Measurements from ENCODE around the gene COPS9.

The COPS9 gene

GRCh38 chr2:240165661-240166060 is 29.6 kb upstream of the COPS9 start:
- DNase-seq, result no peak

GRCh38 chr2:240165034-240165433 is 28.9 kb upstream of the COPS9 start:
- DNase-seq, result no peak

GRCh38 chr2:240164586-240164985 is 28.5 kb upstream of the COPS9 start:
- DNase-seq, result no peak

GRCh38 chr2:240163844-240164574 is 27.9 kb upstream of the COPS9 start:
- no peak for DNase-seq

GRCh38 chr2:240162939-240163714 is 27.0 kb upstream of the COPS9 start:
- no peak for DNase-seq

GRCh38 chr2:240162531-240162930 is 26.4 kb upstream of the COPS9 start:
- no peak for DNase-seq

GRCh38 chr2:240162032-240162431 is 25.9 kb upstream of the COPS9 start:
- DNase-seq, result no peak

- DNase-seq, result no peak
These were observed 25.1 kb upstream of the COPS9 start for GRCh38 chr2:240161087-240161750.

GRCh38 chr2:240160291-240161086 is 24.4 kb upstream of the COPS9 start:
- DNase-seq, result no peak

- DNase-seq, result no peak
These were observed 23.2 kb upstream of the COPS9 start for GRCh38 chr2:240159251-240159839.

GRCh38 chr2:240157147-240157470 is 21.0 kb upstream of the COPS9 start:
- DNase-seq, result no peak

GRCh38 chr2:240156435-240157146 is 20.5 kb upstream of the COPS9 start:
- no peak for DNase-seq

GRCh38 chr2:240155745-240156390 is 19.8 kb upstream of the COPS9 start:
- DNase-seq, result no peak

GRCh38 chr2:240155048-240155744 is 19.1 kb upstream of the COPS9 start:
- DNase-seq, result no peak

GRCh38 chr2:240154606-240155005 is 18.5 kb upstream of the COPS9 start:
- no peak for DNase-seq

- no peak for DNase-seq
These were observed 17.3 kb upstream of the COPS9 start for GRCh38 chr2:240153418-240153817.

GRCh38 chr2:240151477-240152031 is 15.4 kb upstream of the COPS9 start:
- no peak for DNase-seq

- no peak for DNase-seq
These were observed 14.1 kb upstream of the COPS9 start for GRCh38 chr2:240149943-240150784.

GRCh38 chr2:240147911-240148587 is 11.9 kb upstream of the COPS9 start:
- DNase-seq, result no peak

Measured in SIG-M5 (cell line).